Left lung (tissue), 10 donors: ENCODE data around the gene ALK. TPM values are rescaled to one million over a fixed set of nuclear protein-coding genes. Genes with fewer than 3 reads are reported as not detected.

Source experiments
- ATAC-seq: fragments of 200-7000 bp; cut with Tn5 transposase; one replicate; pipeline ENCODE4 v1.9.1; 2020; ENCODE audit warnings: moderate library complexity
- DNase-seq, 4 donors: peaks; one replicate each; pipeline ENCODE4 v3.0.0-alpha.2; 2013 to 2020
- H3K27ac ChIP-seq, 2 donors: fragments of 200-600 bp; sonication (generic) in 1 of 2; one replicate each; pipeline versions ENCODE4 v1.5.0 to v1.8.0; 2020 to 2021
- H3K27me3 ChIP-seq, 2 donors: fragments of 200-600 bp; sonication (generic) in 1 of 2; one replicate each; pipeline versions ENCODE4 v1.5.0 to v1.8.0; 2020 to 2021
- H3K36me3 ChIP-seq, 2 donors: fragments of 200-600 bp; sonication (generic) in 1 of 2; one replicate each; pipeline versions ENCODE4 v1.5.0 to v1.8.0; 2020 to 2021
- H3K4me1 ChIP-seq, 2 donors: fragments of 200-600 bp; one replicate each; pipeline ENCODE4 v1.8.0; 2021
- H3K4me3 ChIP-seq, 2 donors: fragments of 200-600 bp; sonication (generic) in 1 of 2; one replicate each; pipeline versions ENCODE4 v1.5.0 to v1.8.0; 2020 to 2021; ENCODE audit warnings: mild to moderate bottlenecking in 1 of 2
- H3K9me3 ChIP-seq, 2 donors: fragments of 200-600 bp; sonication (generic) in 1 of 2; one replicate each; pipeline versions ENCODE4 v1.5.0 to v1.8.0; 2020 to 2021
- CTCF ChIP-seq, 2 donors: fragments of 200-600 bp; sonication (generic) in 1 of 2; IDR thresholded peaks; one replicate each; pipeline versions ENCODE4 v1.5.0 to v1.8.0; 2021; ENCODE audit warnings: antibody characterized with exemption in 2 of 2
- intact Hi-C, 2 donors: fragments of 100-400 bp; cut with DNase I; formaldehyde crosslinking; loops; one replicate each; pipeline versions ENCODE4 v1.11.2 to v1.14.2; 2022
- polyA plus RNA-seq, 6 donors: library from polyadenylated mRNA; unstranded; fragments of 120-200 nt; gene quantifications; one replicate each; pipeline ENCODE4 v1.2.1, GENCODE V29; 2013; ENCODE audit not compliant: insufficient read length in 6 of 6
- total RNA-seq, 2 donors: library from RNA; stranded (reverse); fragmentation: NEBNext Ultra II Directional; extraction: Animal tissue kit (Norgen Biotek cat#: 25700); gene quantifications; one replicate each; pipeline ENCODE4 v1.2.1, GENCODE V29; 2021
- donor health status: DM: no; HTN: yes; CAD: no.
- donor health status: DM: no; HTN: no; CAD: no.

The ALK gene
- total and polyA plus RNA-seq, 8 donors, result 0.06 to 0.70 (median 0.12) TPM; not detected in 2

GRCh38 chr2:29187926-29188325, 733.5 kb downstream of the ALK start:
- Histone ChIP-seq H3K36me3 (peaks cover 0 to 5% of the 10 kb centered on the region in 2 donors), H3K27ac (no peak overlapping the region), H3K27me3 (no peaks in the 10 kb centered on the region), H3K4me3 (no peak overlapping the region), H3K4me1 (no peaks in the 10 kb centered on the region), H3K9me3 (no peaks in the 10 kb centered on the region)
- TF ChIP-seq CTCF (IDR thresholded peaks at IDR 0.05), result no peak
- intact Hi-C loops, result no loop called here
- no peak for ATAC-seq
- DNase-seq, result no peak

GRCh38 chr2:29186817-29187216, 734.6 kb downstream of the ALK start:
- peaks cover 0 to 11% of the 10 kb centered on the region in 2 donors for H3K36me3 ChIP-seq
- intact Hi-C loops, result no loop called here
- no peak for ATAC-seq
- DNase-seq, result no peak
- no peaks in the 10 kb centered on the region for H3K4me1 ChIP-seq
- no peaks in the 10 kb centered on the region for H3K27me3 ChIP-seq
- no peak overlapping the region for H3K4me3 ChIP-seq
- H3K27ac ChIP-seq, result no peak overlapping the region
- TF ChIP-seq CTCF (IDR thresholded peaks at IDR 0.05), result no peak
- no peaks in the 10 kb centered on the region for H3K9me3 ChIP-seq

DNA sequence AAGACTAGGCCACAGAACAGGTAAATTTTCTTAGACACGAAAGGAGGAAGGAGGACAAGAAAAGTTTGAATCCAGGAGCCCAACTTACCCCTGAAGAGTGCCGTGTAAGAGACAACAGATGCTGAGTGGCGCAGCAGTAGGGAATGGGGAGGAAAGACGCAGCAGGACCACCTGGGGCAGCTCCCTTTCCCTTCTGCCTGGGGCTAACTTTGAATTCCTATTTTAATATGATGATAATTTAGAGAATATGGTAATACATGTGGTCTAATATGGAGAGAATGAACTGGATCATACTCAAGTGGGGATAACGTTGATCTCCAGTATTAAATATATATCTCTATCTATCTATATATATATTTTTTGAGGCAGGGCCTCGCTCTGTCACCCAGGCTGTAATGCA, 736.9 kb downstream of the ALK start:
- intact Hi-C loops, result no loop called here
- ATAC-seq, result no peak

GRCh38 chr2:29182920-29183319, 738.5 kb downstream of the ALK start:
- no peak overlapping the region for H3K27ac ChIP-seq
- no peak overlapping the region for H3K4me3 ChIP-seq
- intact Hi-C loops, result no loop called here
- no peaks in the 10 kb centered on the region for H3K4me1 ChIP-seq
- peaks cover 0 to 20% of the 10 kb centered on the region in 2 donors for H3K36me3 ChIP-seq
- no peaks in the 10 kb centered on the region for H3K27me3 ChIP-seq
- H3K9me3 ChIP-seq, result no peaks in the 10 kb centered on the region
- DNase-seq (no peak), ATAC-seq (no peak)
- TF ChIP-seq CTCF (IDR thresholded peaks at IDR 0.05), result no peak

More for the DNA sequence above, 736.9 kb downstream of the ALK start:
- H3K9me3 ChIP-seq, result no peaks in the 10 kb centered on the region
- DNase-seq, result no peak
- no peak for TF ChIP-seq CTCF (IDR thresholded peaks at IDR 0.05)
- H3K4me3 ChIP-seq, result no peak overlapping the region
- H3K27ac ChIP-seq, result no peak overlapping the region
- H3K4me1 ChIP-seq, result no peaks in the 10 kb centered on the region
- peaks cover 0 to 20% of the 10 kb centered on the region in 2 donors for H3K36me3 ChIP-seq
- H3K27me3 ChIP-seq, result no peaks in the 10 kb centered on the region

DNA sequence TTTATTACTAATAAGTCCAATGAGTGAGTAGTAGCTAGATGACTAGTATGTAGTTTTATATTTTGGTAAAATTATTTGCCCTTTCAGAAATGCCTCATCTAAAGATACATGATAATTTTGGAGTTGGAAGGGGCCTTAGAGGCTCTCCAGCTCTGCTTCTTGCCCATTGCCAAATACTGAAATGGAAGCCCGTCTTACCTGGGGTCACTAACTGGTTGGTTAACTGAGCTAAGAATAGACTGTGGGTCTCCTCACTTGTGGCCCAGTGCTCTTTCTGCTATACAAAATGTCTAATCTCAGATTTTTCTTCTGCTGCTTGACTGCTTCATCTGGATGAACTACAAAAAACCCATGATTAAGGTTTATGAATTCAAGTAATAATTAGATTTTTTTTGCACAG, 739.1 kb downstream of the ALK start:
- Histone ChIP-seq H3K4me1 (no peaks in the 10 kb centered on the region), H3K4me3 (no peak overlapping the region), H3K9me3 (no peaks in the 10 kb centered on the region), H3K27me3 (no peaks in the 10 kb centered on the region), H3K27ac (no peak overlapping the region), H3K36me3 (peaks cover 0 to 17% of the 10 kb centered on the region in 2 donors)
- ATAC-seq (no peak), DNase-seq (no peak)
- no peak for TF ChIP-seq CTCF (IDR thresholded peaks at IDR 0.05)
- intact Hi-C loops, result no loop called here
